Large intestine (tissue), 3 donors: ENCODE data around the gene IL5. TPM values are rescaled to one million over a fixed set of nuclear protein-coding genes. Genes with fewer than 3 reads are reported as not detected.

Experiments
- DNase-seq, 2 donors: peaks; one replicate each; pipeline versions ENCODE4 v3.0.0 to v3.0.0-alpha.2; 2013
- H3K27ac ChIP-seq: one replicate; pipeline ENCODE4 v1.5.1; 2013; ENCODE audit warnings: low read length
- H3K27me3 ChIP-seq: 2 replicates; pipeline ENCODE4 v1.6.1; 2013; ENCODE audit warnings: low read length; ENCODE audit not compliant: control insufficient read depth, insufficient read depth
- H3K36me3 ChIP-seq: 2 replicates; pipeline ENCODE4 v1.6.1; 2013; ENCODE audit warnings: low read length; ENCODE audit not compliant: control insufficient read depth, insufficient read depth
- H3K4me1 ChIP-seq: one replicate; pipeline ENCODE4 v1.6.1; 2013; ENCODE audit warnings: low read length; ENCODE audit not compliant: control insufficient read depth, insufficient read depth
- H3K4me3 ChIP-seq: one replicate; pipeline ENCODE4 v1.5.1; 2013; ENCODE audit warnings: low read length
- H3K9me3 ChIP-seq: one replicate; pipeline ENCODE4 v1.6.1; 2013; ENCODE audit warnings: mild to moderate bottlenecking, low read depth, low read length, moderate library complexity; ENCODE audit not compliant: control insufficient read depth
- WGBS: methylation state at CpG from one replicate; pipeline ENCODE4 v1.1.5; 2013; ENCODE audit warnings: low lambda C conversion rate; ENCODE audit not compliant: insufficient coverage; 5-methylcytosine and 5-hydroxymethylcytosine counted together
- polyA plus RNA-seq: library from polyadenylated mRNA; unstranded; fragments of 120-200 nt; gene quantifications from one replicate; pipeline ENCODE4 v1.2.1, GENCODE V29; 2013

Gene IL5
- polyA plus RNA-seq, 1 donor, result 0.07 TPM

DNA sequence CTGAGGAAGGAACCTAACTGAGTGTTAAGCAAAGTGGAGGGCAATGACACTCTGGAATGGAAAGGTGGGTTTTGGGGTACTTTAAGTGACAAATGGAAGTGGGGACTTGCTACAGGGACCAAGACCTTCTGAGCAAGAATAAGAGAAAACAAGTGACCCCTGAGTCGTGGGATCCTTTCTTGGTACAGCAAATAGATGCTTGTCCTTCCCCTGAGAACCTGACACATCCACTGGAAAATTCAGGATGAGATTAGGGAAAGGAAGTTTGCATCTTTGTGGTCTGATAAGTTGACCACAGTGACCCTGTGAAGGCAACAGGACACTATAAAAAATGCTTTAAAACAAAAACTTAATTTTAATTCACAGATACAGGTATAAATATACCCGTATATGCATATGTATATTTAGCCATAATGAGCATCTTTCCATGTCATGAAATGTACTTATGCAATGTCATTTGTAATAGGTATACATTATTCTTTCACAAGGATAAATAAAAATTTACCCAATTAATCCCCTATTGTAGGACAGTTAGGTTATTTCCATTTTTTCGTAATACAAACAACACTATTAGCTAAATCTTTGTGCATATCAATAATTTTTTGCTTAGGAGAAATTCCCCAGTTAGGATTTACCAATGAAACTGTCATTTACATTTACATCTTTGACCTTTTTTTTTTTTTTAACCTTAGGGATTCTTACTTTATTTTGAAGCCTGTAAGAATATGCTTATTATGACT, 50.8 kb downstream of the IL5 start:
- DNase-seq, result no peak
- H3K27me3 ChIP-seq, result no peaks in the 10 kb centered on the region
- H3K4me1 ChIP-seq, result peaks cover 33% of the 10 kb centered on the region
- peaks cover 15% of the 10 kb centered on the region for H3K36me3 ChIP-seq
- H3K27ac ChIP-seq, result no peak overlapping the region
- no peak overlapping the region for H3K4me3 ChIP-seq
- no peaks in the 10 kb centered on the region for H3K9me3 ChIP-seq
- WGBS, result 100% methylated on average over 2 of the region's 3 CpGs

Other genes with a start within 250 kb of the IL5 start
- 9.6 TPM for gene SLC22A4, start 249.1 kb downstream of the IL5 start, polyA plus RNA-seq
- gene SLC22A5, start 173.8 kb downstream of the IL5 start, polyA plus RNA-seq, result 35.1 TPM
- gene IRF1, start 52.7 kb downstream of the IL5 start, polyA plus RNA-seq, result 100 TPM
- 31.1 TPM for gene RAD50, start 13.5 kb upstream of the IL5 start, polyA plus RNA-seq
- gene IL13, start 114.7 kb upstream of the IL5 start, polyA plus RNA-seq, result 0.07 TPM
- not detected for gene IL4, start 130.5 kb upstream of the IL5 start, polyA plus RNA-seq
- 9.1 TPM for gene KIF3A, start 194.0 kb upstream of the IL5 start, polyA plus RNA-seq
- 10.1 TPM for gene CCNI2, start 203.9 kb upstream of the IL5 start, polyA plus RNA-seq
- gene SEPTIN8, start 233.7 kb upstream of the IL5 start, polyA plus RNA-seq, result 44.0 TPM